Measurements from ENCODE around the gene APBB1IP.

- no peak for TF ChIP-seq CTCF (IDR thresholded peaks at IDR 0.05)
- TF ChIP-seq POLR2A (IDR thresholded peaks at IDR 0.05): no peak
Observed at GRCh38 chr10:26586211-26586610, 148.1 kb downstream of the APBB1IP start.

Data from uterus (tissue), 2 donors.